GM10266 (cell line): ENCODE results near the gene FIG4.
"Not testable (repeated sequence)": the region's sequence is repeated elsewhere in the genome, so short reads cannot be mapped to it uniquely, and the experiment has no call there.

Experiments
- DNase-seq: peaks from one replicate; pipeline ENCODE4 v3.0.0; 2012; ENCODE audit errors: extremely low spot score
- CTCF ChIP-seq: IDR thresholded peaks from 2 replicates; pipeline ENCODE4 v1.5.1; 2012; ENCODE audit warnings: mild to moderate bottlenecking, low read depth; ENCODE audit not compliant: control insufficient read depth, insufficient read depth; ENCODE audit errors: missing control alignments

Gene FIG4

GRCh38 chr6:109738255-109738654, 47.2 kb downstream of the FIG4 start:
- no peak for DNase-seq
- no peak for TF ChIP-seq CTCF

- DNase-seq = no peak
Observed at GRCh38 chr6:109738667-109739066, 47.6 kb downstream of the FIG4 start.

DNA sequence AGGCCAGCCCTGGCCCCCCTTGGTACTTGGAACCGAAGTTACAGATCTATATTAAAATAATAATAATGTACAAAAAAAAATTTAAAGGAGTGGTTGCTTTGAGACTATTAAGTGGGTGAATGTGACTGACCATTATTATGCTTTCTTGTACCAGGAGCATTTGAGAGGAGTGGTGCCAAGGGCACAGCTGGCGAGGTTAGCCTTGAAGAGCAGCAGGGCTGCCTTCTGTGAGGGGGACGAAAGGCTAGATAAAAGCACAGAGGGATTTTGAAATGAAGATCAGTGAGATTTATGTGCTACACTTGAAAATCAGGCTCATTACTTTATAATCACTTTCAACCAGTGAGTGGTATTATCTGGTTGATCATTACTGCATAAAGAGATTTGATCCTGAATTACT, 48.6 kb downstream of the FIG4 start:
- DNase-seq = no peak
- TF ChIP-seq CTCF = no peak

More at GRCh38 chr6:109738667-109739066, 47.6 kb downstream of the FIG4 start:
- TF ChIP-seq CTCF = no peak

DNA sequence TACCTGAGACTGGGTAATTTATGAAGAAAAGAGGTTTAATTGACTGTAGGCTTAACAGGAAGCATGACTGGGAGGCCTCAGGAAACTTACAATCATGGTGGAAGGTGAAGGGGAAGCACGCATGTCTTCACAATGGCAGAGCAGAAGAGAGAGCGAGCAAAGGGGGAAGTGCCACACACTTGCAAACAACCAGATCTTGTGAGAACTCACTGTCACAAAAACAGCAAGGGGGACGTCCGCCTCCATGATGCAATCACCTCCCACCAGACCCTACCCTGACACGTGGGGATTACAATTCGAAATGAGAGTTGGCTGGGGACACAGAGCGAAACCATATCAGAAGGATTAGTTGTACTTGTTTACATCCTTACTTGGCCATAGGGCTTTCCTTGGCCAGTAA, 49.7 kb downstream of the FIG4 start:
- DNase-seq = no peak
- TF ChIP-seq CTCF = no peak

- no peak for TF ChIP-seq CTCF
- DNase-seq = no peak
Observed at GRCh38 chr6:109743739-109744138, 52.6 kb downstream of the FIG4 start.

GRCh38 chr6:109744779-109745178, 53.7 kb downstream of the FIG4 start:
- DNase-seq = not testable (repeated sequence)

DNA sequence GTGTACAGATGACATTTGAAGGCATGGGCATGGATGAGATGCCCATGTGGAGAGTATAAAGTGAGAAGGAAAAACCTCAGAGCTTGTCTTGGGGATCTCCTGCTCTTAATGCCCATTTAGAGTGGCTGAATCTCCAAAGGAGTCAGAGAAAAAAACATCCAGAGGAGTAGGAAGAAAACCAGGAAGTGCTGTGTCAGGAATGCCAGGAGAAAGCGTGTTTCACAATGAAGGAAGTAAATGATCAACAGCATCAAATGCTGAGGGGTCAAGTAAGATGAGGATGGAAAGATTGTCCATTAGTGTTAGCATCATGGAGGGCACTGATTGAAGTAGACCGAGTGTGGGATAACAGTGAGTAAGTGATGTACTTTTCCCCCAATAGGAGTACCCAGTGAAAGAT, 56.1 kb downstream of the FIG4 start:
- TF ChIP-seq CTCF = no peak
- DNase-seq = no peak
